Ammon's horn (tissue), 1 donor: ENCODE measurements around the gene TAX1BP3.

Experiments
- DNase-seq: peaks from one replicate; pipeline ENCODE4 v3.0.0-alpha.2; 2016; ENCODE audit warnings: low spot score

Gene TAX1BP3

DNA sequence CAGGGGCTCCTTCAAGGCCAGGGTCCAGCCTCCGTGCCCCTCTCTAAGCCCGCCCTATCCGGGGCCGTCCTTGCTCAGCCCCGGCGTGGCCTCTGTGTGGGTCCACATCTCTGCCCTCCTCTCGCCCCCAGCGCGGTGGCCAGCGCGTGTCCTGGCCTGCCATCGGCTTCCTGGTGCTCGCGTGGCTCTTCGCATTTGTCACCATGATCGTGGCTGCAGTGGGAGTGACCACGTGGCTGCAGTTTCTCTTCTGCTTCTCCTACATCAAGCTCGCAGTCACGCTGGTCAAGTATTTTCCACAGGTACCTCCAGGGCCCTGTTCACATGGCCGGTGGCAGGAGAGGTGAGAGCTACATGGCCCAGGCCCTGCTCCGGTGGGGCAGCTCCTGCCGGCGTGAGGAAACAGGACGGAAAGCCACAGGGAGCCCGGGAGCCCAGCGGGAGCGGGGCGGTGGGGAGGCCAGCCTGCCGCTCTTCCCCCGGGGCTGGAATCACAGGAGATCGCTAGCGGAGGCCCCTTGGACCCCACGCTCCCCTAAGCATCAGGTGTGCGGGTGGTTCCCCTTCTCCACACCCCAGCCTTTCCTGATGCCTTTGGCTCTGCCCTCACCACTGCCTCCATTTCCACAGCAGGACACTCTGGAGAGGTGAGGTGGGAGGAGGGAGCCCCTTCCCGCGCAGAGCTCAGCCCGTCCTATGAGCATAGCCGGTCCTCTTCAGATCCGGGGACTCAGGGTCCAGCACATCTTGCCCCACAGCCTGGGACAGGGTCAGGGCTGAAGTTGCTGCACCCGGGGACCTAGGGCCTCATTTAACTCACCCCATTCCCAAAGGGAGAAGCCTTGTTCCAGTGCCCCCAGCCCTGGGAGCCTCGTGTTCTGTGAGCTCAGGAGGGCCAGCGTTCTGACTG lies 10.2 kb downstream of the TAX1BP3 start:
- DNase-seq = peak; percentile 61

GRCh38 chr17:3657588-3657869 lies 10.8 kb downstream of the TAX1BP3 start:
- DNase-seq = no peak

DNA sequence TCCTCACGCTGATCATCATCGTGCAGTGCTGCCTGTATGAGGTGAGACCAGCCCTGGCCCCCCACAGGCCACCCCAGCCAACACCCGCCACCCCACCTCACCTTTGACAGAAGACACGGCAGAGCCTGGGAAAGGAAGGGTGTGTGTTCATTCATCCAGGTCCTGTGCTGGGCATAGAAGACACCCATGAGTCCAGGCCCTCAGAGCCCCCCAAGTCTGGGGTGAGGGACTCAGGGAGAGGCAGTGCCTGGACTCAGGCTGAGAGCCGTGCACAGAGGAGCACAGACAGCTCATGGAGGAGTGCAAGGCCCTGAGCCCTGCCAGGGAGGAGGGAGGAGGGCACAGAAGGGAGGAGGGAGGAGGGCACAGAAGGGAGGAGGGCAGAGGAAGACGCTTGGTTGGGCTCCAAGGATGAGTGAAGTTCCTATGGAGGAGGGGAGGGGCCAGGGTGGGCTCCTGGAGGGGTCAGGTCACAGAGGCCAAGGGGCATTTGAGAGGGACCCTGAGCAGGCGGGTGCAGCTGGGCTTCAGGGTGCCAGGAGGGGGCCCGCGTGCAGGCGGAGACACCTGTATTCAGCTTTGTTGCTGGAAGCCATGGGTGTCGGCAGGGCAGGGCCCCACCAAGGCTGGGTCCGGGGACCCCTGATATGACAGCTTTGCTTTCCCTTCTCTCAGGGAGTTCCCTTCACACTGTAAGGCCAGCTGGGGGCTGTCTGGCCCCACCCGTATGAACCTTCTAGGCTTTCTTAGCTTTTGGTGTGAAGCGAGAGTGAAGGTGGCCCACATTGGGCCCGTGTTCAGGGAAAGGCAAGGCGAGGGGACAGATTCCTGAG lies 11.4 kb downstream of the TAX1BP3 start:
- DNase-seq = no peak

DNA sequence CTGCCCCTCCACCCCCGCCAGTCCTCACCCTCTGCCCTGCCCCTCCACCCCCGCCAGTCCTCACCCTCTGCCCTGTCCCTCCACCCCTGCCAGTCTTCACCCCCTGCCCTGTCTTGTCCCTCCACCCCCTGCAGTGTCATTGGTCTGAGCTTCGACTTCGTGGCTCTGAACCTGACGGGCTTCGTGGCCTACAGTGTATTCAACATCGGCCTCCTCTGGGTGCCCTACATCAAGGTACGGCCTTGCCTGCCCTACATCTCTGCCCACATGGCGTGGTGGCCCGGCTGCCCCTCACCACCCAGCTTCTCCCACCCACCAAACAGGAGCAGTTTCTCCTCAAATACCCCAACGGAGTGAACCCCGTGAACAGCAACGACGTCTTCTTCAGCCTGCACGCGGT lies 12.0 kb downstream of the TAX1BP3 start:
- no peak for DNase-seq

DNA sequence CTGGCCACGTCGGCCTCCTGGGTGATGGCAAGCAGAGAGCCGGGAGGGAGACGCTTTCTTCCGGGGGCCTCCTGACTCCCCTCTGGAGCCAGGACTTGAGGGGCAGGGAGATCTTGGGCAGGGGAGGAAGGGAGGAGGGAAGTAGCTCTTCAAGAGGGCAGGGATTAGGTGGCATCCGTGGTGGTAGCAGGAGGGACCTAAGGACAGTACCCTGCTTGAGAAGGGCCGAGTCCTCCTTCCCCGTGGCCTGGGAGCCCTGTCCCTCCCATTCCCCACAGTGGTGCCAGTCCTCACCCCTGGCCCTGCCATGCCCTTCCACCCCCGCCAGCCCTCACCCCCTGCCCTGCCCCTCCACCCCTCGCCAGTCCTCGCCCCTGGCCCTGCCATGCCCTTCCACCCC lies 12.6 kb downstream of the TAX1BP3 start:
- DNase-seq = no peak

DNA sequence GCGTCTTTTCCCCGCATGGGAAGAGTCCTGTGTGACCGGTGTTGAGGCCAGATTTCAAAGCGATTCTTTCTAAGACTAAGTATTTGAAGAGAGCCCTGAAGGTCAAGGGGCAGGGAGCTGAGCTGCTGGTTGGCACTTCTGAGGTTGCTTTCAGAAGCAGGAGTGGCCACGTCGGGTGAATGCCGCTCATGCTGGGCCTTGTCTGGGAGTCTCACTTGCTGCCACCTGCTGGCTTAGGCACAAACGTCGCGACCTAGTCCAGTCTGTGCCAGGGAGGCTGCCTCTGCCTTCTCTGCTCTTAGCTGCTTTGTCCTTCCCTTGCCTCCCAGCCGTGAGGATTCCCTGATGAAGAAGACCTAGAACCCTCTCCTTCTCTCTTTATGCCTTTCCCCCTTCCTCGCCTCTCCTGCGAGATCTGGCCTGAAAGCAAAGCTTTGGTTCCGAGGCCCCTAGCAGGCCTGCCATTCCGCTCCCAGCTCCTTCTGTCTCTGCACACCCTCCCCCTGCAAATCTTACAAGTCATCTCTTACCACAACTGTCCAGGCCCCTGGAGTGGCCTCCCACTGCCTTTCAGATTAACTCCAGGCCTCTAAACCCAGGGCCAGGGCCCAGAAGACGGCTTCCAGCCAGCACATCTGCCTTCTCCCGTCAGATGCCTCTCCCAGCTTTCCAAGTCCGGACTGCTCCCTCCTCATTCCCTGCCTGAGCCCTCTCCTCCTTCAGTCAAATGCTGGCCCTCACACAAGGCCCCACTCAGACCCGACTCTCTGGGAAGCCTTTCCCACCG lies 20.4 kb downstream of the TAX1BP3 start:
- DNase-seq = peak; percentile 88

- no peak for DNase-seq
Observed at GRCh38 chr17:3647251-3647650, 21.1 kb downstream of the TAX1BP3 start.

DNA sequence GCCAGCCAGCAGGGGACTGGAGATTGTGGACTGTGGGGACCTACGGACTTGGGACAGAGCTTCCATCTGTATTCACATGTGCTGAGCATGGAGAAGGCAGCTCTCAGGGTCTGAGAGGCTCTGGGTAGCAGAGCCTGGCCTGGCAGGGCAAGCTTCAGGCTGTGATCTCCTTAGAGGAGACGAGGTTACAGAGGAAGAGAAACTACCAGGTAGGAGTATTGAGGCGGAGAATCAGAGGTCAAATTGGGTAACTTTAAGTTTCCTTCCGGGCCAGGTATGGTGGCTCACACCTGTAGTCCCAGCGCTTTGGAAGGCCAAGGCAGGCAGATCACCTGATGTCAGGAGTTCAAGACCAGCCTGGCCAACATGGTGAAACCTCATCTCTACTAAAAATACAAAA lies 23.1 kb downstream of the TAX1BP3 start:
- no peak for DNase-seq

- DNase-seq = no peak
Observed at GRCh38 chr17:3643889-3644349, 24.5 kb downstream of the TAX1BP3 start.

DNA sequence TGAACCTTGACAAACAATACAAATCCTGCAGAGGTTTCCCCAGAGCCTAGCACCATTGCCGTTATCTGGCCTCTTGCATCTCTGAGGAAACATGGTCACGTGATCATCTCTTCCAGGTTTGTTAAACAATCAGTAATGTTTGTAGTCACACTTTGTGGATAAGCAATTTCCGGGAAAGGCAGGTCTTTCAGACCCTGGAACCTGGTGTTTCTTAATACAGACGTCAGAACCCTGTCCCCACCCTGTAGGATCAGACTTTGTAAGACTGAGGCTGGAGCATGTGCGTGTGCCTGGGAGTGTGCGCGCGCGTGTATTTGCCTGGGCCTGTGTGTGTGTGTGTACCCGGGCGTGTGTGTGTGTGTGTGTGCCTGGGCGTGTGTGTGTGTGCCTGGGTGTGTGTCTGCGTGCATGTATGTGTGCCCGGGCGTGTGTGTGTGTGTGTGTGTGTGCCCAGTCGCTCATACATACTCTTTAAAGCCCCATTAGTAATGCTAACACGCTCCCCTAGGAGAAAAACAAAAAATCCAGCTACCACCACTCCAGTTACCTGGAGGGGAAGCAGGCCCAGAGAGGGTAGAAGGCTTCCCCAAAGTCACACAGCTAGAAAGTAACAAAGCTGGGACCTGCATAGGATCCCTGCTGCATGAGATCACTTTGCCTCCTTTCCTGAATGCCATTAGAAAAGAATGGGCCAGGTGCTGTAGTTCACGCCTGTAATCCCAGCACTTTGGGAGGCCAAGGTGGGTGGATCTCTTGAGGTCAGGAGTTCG lies 26.5 kb downstream of the TAX1BP3 start:
- DNase-seq = no peak

- no peak for DNase-seq
Observed at GRCh38 chr17:3641014-3641413, 27.4 kb downstream of the TAX1BP3 start.

DNA sequence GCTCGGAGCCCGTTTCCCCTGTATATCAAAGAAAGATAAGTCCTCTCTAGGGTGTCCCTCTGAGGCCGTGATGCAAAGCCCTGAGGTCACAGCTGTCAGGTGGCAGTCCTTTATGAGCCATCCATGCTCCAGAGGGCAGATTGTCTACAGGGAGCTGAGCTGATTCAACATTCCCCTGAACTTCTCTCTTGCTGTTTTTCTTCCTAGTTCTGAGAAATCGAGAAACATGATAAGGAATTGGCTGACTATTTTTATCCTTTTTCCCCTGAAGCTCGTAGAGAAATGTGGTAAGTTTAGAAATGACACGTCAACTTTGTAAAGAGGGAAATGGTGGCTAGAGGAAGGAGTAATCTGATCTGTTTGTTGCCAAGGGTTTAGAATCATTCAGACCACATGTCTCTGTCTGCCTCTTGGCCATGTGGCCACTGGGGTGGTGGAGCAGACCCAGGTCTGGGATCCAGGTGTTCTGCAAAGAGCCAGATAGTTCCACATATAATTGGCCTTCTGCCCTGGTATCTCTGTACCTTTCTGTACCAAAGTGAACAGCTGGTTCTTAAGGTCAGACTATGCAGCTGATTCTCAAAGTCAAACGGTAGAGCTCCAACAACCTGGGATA lies 28.3 kb downstream of the TAX1BP3 start:
- no peak for DNase-seq

- no peak for DNase-seq
Observed at GRCh38 chr17:3636908-3637373, 31.4 kb downstream of the TAX1BP3 start.

DNA sequence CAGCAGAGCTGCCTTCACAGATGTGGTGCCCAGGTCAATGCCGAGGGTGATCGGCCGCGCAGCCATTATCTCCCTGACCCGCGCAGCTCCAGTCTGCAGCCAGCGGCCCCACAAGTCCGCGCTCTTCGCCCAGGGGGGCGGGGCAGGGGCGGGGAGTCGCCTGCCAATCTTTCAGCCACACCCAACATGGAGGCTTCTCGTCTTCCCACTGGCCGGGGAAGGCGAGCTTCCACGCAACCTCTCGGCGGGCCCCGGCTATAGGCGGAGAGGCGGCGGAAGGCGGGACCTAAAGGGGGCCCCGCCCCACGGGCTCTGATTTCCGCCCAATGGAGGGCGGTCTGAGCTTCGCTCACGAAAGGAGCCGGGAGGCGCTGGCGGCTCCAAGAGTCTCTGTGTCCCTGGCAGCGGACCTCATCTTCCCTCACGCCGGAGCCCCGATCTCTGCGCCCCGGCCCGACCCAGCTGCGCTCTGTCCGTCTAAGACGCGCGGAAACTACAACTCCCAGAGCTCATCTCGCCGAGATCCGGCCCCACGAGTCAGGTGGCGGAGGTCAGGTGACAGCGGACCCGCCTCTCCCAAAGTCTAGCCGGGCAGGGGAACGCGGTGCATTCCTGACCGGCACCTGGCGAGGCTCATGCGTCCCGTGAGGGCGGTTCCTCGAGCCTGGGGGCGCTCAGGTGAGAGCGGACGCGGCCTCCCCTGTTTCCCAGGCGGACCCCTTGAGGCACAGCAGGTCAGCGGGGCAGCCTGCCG lies 32.0 kb downstream of the TAX1BP3 start, which contains the start of the genes CTNS and SHPK:
CTNS (plus strand) TSS at position 607 of the 754 bp plus-strand sequence. CDS start 3,447 bp downstream, outside the sequence.
SHPK (minus strand) TSS at position 97 of the 754 bp plus-strand sequence; CDS start at position 66, 31 bp downstream.
- DNase-seq = peak; percentile 98

- no peak for DNase-seq
Observed at GRCh38 chr17:3635474-3636153, 32.8 kb downstream of the TAX1BP3 start.

- DNase-seq = no peak
Observed at GRCh38 chr17:3632287-3632686, 36.1 kb downstream of the TAX1BP3 start.

DNA sequence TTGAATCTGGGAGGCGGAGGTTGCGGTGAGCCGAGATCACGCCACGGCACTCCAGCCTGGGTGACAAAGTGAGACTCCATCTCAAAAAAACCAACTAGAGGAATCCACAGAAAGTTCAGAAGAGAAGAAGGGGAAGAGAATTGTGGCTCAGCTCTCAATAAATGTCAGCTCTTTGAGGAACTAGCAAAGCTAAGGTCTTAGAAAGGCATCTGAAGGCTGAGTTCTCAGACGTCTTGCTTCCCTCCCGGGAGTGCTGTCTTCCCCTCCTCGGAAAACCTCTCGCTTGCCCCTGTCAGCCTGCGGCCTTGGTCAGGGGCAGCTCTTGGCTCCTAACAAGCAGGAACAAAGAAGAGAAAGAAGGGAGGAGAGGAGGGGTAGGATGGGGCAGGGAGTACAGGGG lies 37.6 kb downstream of the TAX1BP3 start:
- peak; percentile 36 for DNase-seq

- DNase-seq = no peak
Observed at GRCh38 chr17:3627769-3628167, 40.6 kb downstream of the TAX1BP3 start.
